GM19455 (cell line): ENCODE results near the gene MYD88.

ENCODE experiments used
- ATAC-seq: cut with Tn5 transposase; IDR thresholded peaks from one replicate; pipeline ENCODE4 v1.9.1; 2021; ENCODE audit not compliant: unreplicated experiment

MYD88 gene

DNA sequence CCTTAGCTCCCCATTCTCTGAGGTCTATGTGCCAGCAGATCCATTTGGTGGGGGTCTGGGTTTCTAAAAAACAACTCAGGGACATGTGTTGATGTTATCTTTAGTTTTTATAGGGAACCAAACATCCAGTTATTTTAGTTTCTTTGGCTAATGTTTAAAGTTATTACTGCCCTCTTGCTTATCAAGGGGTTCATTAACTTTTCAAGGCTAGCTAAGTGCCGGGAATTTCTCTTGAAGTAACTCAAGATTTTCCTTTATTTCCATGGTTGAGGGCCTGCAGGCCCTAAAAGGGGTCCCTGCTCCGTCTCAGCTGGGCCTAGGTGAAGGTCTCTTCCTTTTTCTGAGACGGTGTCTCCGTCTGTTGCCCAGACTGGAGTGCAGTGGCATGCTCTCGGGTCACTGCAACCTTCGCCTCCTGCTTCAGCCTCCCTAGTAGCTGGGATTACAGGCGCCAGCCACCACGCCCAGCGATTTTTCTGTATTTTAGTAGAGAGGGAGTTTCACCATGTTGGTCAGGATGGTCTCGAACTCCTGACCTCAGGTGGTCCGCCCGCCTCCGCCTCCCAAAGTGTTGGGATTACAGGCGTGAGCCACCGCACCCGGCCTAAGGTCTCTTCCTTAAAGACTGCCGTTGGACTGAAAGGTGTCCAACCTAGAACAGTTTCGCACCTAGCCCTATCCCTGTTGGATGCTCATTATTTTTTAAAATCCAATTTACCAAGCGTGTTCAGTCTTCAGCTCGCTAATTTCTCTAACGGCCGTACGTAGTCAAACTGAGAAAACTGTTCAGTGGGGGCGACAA, 25.6 kb downstream of the MYD88 start:
- ATAC-seq, result no peak

DNA sequence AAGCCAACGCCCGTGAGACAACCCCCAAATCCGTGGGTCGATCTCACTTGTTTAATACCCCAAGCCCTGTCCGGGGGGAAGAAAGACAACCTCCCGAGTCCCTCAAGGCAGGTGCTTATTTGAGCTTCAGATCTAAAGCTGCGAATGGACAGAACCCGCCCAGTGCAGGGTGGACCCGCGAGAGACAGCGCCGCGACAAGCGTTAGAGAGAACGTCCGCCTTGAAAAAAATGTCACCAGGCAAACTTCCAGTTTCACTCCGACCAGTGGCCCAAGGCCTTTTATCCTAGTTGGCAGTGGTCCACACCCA, 26.1 kb downstream of the MYD88 start:
- peak; percentile 28 for ATAC-seq

DNA sequence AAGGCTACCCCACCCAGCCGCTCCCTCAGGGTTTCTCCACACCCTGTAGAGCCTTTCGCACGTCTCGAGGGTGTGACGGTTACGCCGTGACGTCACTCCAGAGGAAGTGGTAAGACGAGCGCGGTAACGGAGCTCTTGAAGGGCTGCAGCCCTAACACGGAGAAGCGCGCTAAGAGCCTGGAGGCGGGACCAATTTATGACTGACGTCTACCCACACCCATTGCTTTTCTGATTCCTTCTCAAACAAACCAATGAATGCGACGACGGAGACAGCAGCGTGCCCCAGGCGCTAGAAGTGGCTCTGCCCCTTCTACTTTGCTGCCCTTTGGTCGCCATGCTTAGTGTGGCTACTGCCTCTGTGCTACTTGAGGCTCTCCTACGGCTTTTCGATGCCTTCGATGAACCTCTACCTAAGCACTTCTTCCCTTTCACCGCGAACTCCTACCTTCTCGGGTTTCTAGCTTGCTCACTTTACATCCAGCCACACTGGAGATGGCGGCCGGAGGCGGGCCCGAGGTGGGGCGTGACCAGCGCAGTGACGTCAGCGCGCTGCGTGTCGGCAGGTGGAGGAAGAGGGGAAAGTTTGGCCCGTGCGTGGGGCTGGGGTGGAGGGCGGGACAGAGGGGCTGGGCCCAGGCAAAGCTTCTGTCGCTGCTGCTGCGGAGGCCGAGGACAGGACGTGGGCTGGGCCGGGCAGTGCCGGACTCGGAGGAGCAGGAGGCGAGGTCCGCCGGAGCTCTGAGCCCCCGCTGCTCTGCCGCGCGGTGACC, 26.7 kb downstream of the MYD88 start, which contains the start of gene OXSR1:
Gene OXSR1, plus strand, starts transcription at position 586 of the 770 bp plus-strand sequence. CDS start 340 bp downstream, outside the sequence.
- peak; percentile 93 for ATAC-seq

DNA sequence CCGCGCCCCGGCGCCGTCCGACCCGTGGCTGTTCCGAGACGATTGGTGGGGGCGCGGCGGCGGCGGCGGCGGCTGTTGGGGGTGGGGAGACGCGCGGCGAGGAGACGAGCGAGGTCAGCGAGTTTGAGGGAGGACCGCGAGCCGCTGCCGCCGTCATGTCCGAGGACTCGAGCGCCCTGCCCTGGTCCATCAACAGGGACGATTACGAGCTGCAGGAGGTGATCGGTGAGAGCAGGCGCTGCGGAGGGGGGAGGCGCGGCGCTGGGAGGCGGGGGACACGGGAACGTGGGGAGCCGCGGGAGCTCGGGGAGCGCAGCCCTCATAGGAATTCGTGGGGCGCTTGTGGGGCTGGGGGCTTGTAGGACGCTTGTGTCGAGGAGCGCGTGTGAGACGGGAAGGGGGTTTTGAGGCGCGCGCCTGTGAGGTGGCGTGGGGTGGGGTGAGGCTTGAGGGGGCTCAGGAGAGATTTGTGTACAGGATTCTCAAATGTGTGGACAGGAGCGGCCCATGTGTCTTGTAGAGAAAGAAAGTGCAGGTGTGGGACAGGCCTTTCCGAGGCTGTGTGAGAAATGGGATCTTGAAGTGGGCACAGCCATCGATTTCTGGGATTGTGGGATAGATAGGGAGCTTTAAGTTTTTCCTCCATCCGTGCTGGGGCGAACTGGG, 27.4 kb downstream of the MYD88 start:
- peak; percentile 1 for ATAC-seq

DNA sequence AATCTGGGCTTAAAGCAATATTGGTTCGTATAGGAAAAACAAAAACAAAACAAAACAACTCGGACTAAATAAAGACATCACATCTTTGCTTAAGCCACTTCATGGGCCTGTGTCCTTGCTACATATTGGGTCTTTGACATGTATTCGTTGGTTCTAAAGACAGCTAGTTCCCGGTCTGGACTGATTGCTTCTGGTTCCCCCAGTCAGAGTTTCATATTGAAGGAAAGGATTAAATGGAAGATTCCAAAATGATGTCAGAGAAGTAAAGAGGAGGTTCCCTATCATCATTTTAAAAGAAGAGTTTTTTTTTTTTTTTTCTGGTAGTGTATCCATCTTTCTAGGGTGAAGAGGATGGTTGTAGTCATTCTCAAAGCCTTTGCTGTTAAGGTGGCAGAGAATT, 29.1 kb downstream of the MYD88 start:
- ATAC-seq, result no peak

DNA sequence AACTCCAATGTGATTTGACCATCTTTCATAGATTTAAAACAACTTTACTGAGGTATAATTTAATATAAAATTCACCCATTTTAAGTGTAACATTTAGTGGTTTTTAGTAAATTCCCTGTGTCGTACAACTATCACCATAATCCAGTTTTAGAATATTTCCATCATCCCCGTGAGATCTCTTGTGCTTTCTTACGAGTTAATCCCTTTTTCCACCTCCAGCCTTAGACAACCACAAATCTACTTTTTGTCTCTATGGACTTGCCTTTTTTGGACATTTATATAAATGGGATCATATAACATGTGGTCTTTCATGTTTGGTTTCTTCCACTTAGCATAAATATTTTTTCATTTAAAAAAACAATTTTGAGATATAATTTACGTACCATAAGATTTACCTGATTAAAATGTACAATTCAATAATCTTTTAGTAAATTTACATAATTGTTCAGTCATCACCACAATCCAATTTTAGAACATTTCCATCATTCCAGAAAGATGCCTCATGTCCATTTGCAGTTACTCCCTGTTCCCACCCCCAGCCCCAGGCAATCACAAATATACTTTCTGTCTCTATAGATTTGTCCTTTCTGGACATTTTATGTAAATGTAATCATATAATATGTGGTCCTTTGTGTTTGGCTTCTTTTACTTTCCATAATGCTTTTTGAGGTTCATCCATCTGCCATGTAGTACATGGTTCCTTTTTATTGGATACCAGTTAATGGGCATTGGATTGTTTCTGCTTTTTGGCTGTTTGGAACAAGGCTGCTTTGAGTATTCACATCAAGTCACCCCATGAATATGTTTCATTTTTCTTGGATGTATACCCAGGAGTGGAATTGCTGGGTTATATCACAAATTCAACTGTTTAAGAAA, 29.9 kb downstream of the MYD88 start:
- no peak for ATAC-seq

DNA sequence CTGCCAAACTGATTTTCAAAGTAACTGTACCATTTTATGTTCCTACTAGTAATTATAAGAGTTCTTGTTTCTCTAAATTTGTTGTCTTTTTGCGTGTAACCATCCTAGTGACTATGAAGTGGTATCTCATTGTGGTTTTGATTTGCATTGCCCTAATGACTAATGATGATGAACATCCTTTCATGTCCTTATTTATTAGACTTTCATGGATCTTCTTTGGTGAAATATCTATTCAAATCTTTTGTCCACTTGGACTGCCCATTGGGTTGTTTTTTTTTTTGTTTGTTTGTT, 30.5 kb downstream of the MYD88 start:
- no peak for ATAC-seq

DNA sequence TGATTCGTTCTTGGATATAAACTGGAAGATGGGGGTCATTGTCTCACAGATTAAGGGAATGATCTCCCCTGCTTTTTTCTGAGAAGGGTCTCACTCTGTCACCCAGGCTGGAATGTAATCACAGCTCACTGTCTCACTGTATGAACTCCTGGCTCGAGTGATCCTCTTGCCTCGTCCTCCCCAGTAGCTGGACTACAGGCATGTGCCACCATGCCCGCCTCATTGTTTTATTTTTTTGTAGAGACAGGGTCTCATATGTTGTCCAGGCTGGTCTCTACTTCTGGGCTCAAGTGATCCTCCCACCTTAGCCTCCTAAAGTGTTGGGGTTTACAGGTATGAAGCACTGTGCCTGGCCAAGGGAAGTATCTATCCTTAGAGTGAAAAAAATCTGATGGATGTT, 32.3 kb downstream of the MYD88 start:
- no peak for ATAC-seq

DNA sequence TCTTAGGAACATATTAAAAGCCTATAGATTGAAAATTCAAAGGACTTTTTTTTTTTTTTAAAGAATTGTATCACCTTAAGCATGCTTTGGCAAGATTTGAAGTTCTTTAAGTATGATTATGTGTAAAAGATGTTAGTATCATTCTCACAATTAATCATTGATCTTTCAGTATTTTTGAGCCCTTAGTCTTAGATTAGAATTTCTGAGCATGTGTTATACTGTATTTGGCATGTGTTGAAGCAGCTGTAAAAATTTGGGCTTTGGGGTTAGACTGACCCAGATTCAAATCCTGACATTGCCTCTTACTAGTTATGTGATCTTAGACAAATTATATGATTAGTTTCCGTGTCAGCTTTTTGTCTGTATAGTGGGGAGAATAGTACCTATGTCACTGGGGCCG, 33.2 kb downstream of the MYD88 start:
- no peak for ATAC-seq

DNA sequence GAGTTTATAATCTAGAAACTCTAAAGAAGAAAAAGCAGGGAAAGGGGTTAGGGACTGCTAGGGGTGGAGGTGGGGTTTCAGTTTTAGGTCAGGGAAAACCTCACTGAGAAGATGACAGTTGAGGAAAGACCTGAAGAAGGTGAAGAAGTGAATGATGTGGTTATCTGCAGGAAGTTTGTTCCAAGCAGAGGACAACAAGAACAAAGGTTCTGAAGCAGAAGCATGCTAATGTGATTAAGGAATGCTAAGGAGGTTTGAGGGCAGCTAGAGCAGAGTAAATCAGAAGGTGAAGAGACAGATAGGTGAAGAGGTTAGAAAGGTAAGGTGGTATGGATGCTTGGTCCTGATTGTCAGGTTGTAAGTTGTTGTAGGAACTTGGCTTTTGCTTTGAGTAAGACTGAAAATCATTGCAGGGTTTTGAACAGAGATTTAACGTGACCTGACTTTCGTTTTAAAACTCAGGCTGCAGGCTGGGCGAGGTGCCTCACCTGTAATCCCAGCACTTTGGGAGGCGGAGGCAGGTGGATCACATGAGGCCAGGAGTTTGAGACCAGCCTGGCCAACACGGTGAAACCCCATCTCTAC, 35.5 kb downstream of the MYD88 start:
- peak; percentile 56 for ATAC-seq

DNA sequence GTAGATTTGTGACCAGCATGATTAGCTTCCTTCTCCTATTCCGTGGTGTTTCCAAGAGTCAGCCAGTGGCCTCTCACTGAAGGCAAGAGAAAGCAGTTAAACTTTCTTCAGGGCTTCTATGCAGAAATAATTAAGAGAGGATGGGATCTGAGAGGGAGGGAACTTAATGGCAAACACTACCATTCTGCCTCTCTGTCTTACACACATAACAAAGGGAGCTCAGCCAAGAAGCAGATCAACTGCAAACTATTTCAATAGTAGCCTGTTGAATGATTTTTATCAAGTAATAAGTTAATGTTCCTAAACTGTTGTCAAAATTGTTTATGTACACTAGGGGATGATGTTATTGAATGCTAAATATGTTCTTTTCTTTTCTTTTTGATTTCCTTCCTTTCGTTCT, 38.7 kb downstream of the MYD88 start:
- ATAC-seq, result no peak

DNA sequence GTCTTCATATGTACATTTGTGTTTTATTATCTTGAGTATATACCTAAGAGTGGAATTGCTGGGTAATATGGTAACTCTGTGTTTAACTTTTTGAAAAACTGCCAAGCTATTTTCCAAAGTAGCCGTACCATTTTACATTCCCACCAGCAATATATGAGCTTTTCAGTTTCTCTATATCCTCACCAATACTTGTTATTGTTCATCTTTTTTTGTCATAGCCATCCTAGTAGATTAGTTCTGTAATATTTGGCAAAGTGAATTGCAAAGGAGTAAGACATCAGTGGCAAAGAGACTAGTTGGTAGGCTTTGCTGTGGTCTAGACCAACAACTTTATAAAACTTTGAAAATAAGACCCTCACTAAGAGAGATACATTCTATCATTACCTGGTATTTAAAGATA, 48.3 kb downstream of the MYD88 start:
- no peak for ATAC-seq

DNA sequence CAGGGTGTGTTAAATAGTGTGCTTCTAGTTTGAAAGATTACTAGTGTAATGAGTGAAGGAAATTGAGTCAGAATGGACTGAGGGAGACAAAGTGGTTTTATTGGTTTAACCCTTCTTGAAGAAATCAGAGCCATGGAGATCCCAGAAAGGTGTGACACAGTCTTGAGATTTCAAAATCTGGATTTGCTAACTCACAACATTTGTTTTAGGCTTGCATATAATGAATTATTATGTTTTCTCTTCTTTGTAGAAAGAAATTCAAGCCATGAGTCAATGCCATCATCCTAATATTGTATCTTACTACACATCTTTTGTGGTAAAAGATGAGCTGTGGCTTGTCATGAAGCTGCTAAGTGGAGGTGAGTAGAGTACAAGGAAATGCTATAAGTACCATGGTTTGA, 52.0 kb downstream of the MYD88 start:
- no peak for ATAC-seq
